Measurements from ENCODE around the gene BUB3.
A peak's percentile ranks its signal among the peaks of the same experiment; 100 is the strongest.
"Not testable (repeated sequence)": the region's sequence is repeated elsewhere in the genome, so short reads cannot be mapped to it uniquely, and the experiment has no call there.

BUB3 gene

GRCh38 chr10:123160311-123160980 lies 6.2 kb downstream of the BUB3 start:
- H3K9me3 Mint-ChIP-seq, result no peaks in the 10 kb centered on the region
- no peak for DNase-seq (ENCODE audit: low spot score in 2 of 2)
- H3K27ac Mint-ChIP-seq, result peak overlapping the region; percentile 77
- peak; percentile 93 for ATAC-seq
- peak overlapping the region; percentile 99 for H3K4me3 Mint-ChIP-seq
- peaks cover 100% of the 10 kb centered on the region for H3K36me3 Mint-ChIP-seq
- H3K4me1 Mint-ChIP-seq, result peaks cover 53% of the 10 kb centered on the region

- Mint-ChIP-seq H3K36me3 (peaks cover 100% of the 10 kb centered on the region), H3K9me3 (no peaks in the 10 kb centered on the region)
Measured at GRCh38 chr10:123164319-123164718, 10.1 kb downstream of the BUB3 start.

GRCh38 chr10:123165445-123166072 lies 11.4 kb downstream of the BUB3 start:
- Mint-ChIP-seq H3K36me3 (peaks cover 100% of the 10 kb centered on the region), H3K4me3 (no peak overlapping the region), H3K9me3 (no peaks in the 10 kb centered on the region), H3K27ac (peak overlapping the region; percentile 48), H3K4me1 (peaks cover 22% of the 10 kb centered on the region)
- DNase-seq (ENCODE audit: low spot score in 2 of 2) (no peak), ATAC-seq (no peak)

More at GRCh38 chr10:123164319-123164718, 10.1 kb downstream of the BUB3 start:
- Mint-ChIP-seq H3K4me3 (no peak overlapping the region), H3K4me1 (peaks cover 31% of the 10 kb centered on the region), H3K27ac (no peak overlapping the region)
- no peak for DNase-seq (ENCODE audit: low spot score in 2 of 2)
- ATAC-seq, result no peak

GRCh38 chr10:123166618-123167017 lies 12.4 kb downstream of the BUB3 start:
- DNase-seq (ENCODE audit: low spot score in 2 of 2) (no peak), ATAC-seq (no peak)
- Mint-ChIP-seq H3K36me3 (peaks cover 97% of the 10 kb centered on the region), H3K4me3 (no peak overlapping the region), H3K27ac (no peak overlapping the region), H3K9me3 (no peaks in the 10 kb centered on the region), H3K4me1 (peaks cover 17% of the 10 kb centered on the region)

- Mint-ChIP-seq H3K4me3 (no peak overlapping the region), H3K27ac (no peak overlapping the region), H3K36me3 (peaks cover 82% of the 10 kb centered on the region), H3K9me3 (no peaks in the 10 kb centered on the region), H3K4me1 (peaks cover 22% of the 10 kb centered on the region)
- DNase-seq (ENCODE audit: low spot score in 2 of 2) (no peak), ATAC-seq (no peak)
Measured at GRCh38 chr10:123170961-123171360, 16.8 kb downstream of the BUB3 start.

GRCh38 chr10:123171616-123172015 lies 17.4 kb downstream of the BUB3 start:
- peaks cover 18% of the 10 kb centered on the region for H3K4me1 Mint-ChIP-seq
- not testable (repeated sequence) for ATAC-seq; H3K9me3 Mint-ChIP-seq; H3K27ac Mint-ChIP-seq; DNase-seq (ENCODE audit: low spot score in 2 of 2); H3K4me3 Mint-ChIP-seq
- peaks cover 75% of the 10 kb centered on the region for H3K36me3 Mint-ChIP-seq

GRCh38 chr10:123175389-123176387 lies 21.5 kb downstream of the BUB3 start:
- Mint-ChIP-seq H3K36me3 (peaks cover 49% of the 10 kb centered on the region), H3K4me1 (peaks cover 13% of the 10 kb centered on the region), H3K9me3 (no peaks in the 10 kb centered on the region), H3K27ac (no peak overlapping the region), H3K4me3 (no peak overlapping the region)
- DNase-seq (ENCODE audit: low spot score in 2 of 2) (no peak), ATAC-seq (no peak)

- Mint-ChIP-seq H3K36me3 (peaks cover 37% of the 10 kb centered on the region), H3K4me1 (peaks cover 13% of the 10 kb centered on the region)
- H3K9me3 Mint-ChIP-seq; H3K27ac Mint-ChIP-seq; DNase-seq (ENCODE audit: low spot score in 2 of 2); H3K4me3 Mint-ChIP-seq; ATAC-seq: not testable (repeated sequence)
Measured at GRCh38 chr10:123178390-123178789, 24.2 kb downstream of the BUB3 start.

GRCh38 chr10:123180101-123181090 lies 26.2 kb downstream of the BUB3 start:
- H3K27ac Mint-ChIP-seq, result no peak overlapping the region
- no peak for DNase-seq (ENCODE audit: low spot score in 2 of 2)
- H3K4me3 Mint-ChIP-seq, result no peak overlapping the region
- ATAC-seq, result no peak
- no peaks in the 10 kb centered on the region for H3K4me1 Mint-ChIP-seq
- peaks cover 7% of the 10 kb centered on the region for H3K9me3 Mint-ChIP-seq
- H3K36me3 Mint-ChIP-seq, result peaks cover 29% of the 10 kb centered on the region

- ATAC-seq, result no peak
- Mint-ChIP-seq H3K9me3 (peaks cover 7% of the 10 kb centered on the region), H3K4me3 (no peak overlapping the region), H3K27ac (no peak overlapping the region), H3K36me3 (peaks cover 19% of the 10 kb centered on the region), H3K4me1 (no peaks in the 10 kb centered on the region)
- no peak for DNase-seq (ENCODE audit: low spot score in 2 of 2)
Measured at GRCh38 chr10:123183724-123184123, 29.5 kb downstream of the BUB3 start.

- DNase-seq (ENCODE audit: low spot score in 2 of 2) (no peak), ATAC-seq (no peak)
- H3K9me3 Mint-ChIP-seq, result peaks cover 7% of the 10 kb centered on the region
- H3K4me3 Mint-ChIP-seq, result no peak overlapping the region
- H3K36me3 Mint-ChIP-seq, result peaks cover 31% of the 10 kb centered on the region
- H3K4me1 Mint-ChIP-seq, result peaks cover 5% of the 10 kb centered on the region
- no peak overlapping the region for H3K27ac Mint-ChIP-seq
Measured at GRCh38 chr10:123187781-123188180, 33.6 kb downstream of the BUB3 start.

GRCh38 chr10:123191886-123192285 lies 37.7 kb downstream of the BUB3 start:
- ATAC-seq, result no peak
- Mint-ChIP-seq H3K27ac (peak overlapping the region; percentile 14), H3K9me3 (no peaks in the 10 kb centered on the region), H3K4me1 (peaks cover 14% of the 10 kb centered on the region), H3K4me3 (no peak overlapping the region), H3K36me3 (peaks cover 18% of the 10 kb centered on the region)
- DNase-seq (ENCODE audit: low spot score in 2 of 2), result peak in 1 of 2 donors; percentile 13

- peak in 1 of 2 donors; percentile 18 for DNase-seq (ENCODE audit: low spot score in 2 of 2)
- no peak overlapping the region for H3K27ac Mint-ChIP-seq
Measured at GRCh38 chr10:123194056-123194455, 39.9 kb downstream of the BUB3 start.

GRCh38 chr10:123200531-123200930 lies 46.3 kb downstream of the BUB3 start:
- no peak overlapping the region for H3K4me3 Mint-ChIP-seq
- no peak overlapping the region for H3K27ac Mint-ChIP-seq
- H3K9me3 Mint-ChIP-seq, result peaks cover 2% of the 10 kb centered on the region
- DNase-seq (ENCODE audit: low spot score in 2 of 2) (no peak), ATAC-seq (no peak)
- H3K4me1 Mint-ChIP-seq, result peaks cover 20% of the 10 kb centered on the region
- H3K36me3 Mint-ChIP-seq, result no peaks in the 10 kb centered on the region

More at GRCh38 chr10:123194056-123194455, 39.9 kb downstream of the BUB3 start:
- H3K9me3 Mint-ChIP-seq, result peaks cover 2% of the 10 kb centered on the region
- no peak overlapping the region for H3K4me3 Mint-ChIP-seq
- H3K4me1 Mint-ChIP-seq, result peaks cover 22% of the 10 kb centered on the region
- H3K36me3 Mint-ChIP-seq, result peaks cover 18% of the 10 kb centered on the region
- no peak for ATAC-seq
